Esophagus squamous epithelium (tissue), 5 donors: Measurements from ENCODE around the gene FXYD6. TPM values are rescaled to one million over a fixed set of nuclear protein-coding genes. Genes with fewer than 3 reads are reported as not detected.

Source experiments
- DNase-seq: peaks from one replicate; lab custom pipeline; 2025; lab: John Stamatoyannopoulos, UW
- H3K27ac ChIP-seq, 4 donors: fragments of 200-600 bp; sonication (generic); one replicate each; pipeline ENCODE4 v1.5.1; 2016 to 2019; ENCODE audit warnings: mild to moderate bottlenecking in 1 of 4
- H3K27me3 ChIP-seq, 4 donors: fragments of 200-600 bp; sonication (generic); 1 replicate in 3 of 4; 2 replicates in 1 of 4; pipeline versions ENCODE4 v1.5.1 to v1.6.0; 2017 to 2021; ENCODE audit warnings: antibody characterized with exemption in 1 of 4
- H3K36me3 ChIP-seq, 3 donors: fragments of 200-600 bp; sonication (generic); one replicate each; pipeline ENCODE4 v1.5.1; 2016 to 2019
- H3K4me1 ChIP-seq, 3 donors: fragments of 200-600 bp; sonication (generic); one replicate each; pipeline ENCODE4 v1.5.1; 2017 to 2019
- H3K4me3 ChIP-seq, 4 donors: fragments of 200-600 bp; sonication (generic); 1 replicate in 3 of 4; 2 replicates in 1 of 4; pipeline ENCODE4 v1.5.1; 2016 to 2019; ENCODE audit warnings: mild to moderate bottlenecking in 2 of 4, moderate library complexity in 1 of 4
- H3K9me3 ChIP-seq, 3 donors: fragments of 200-600 bp; sonication (generic); one replicate each; pipeline ENCODE4 v1.5.1; 2016 to 2019
- CTCF ChIP-seq, 6 experiments: fragments of 450-650 bp in 4 of 6; fragments of 200-600 bp in 2 of 6; sonication (generic) in 2 of 6; IDR thresholded peaks; one replicate each; pipeline ENCODE4 v1.5.1; 2016 to 2019; ENCODE audit warnings: antibody characterized with exemption in 6 of 6, mild to moderate bottlenecking in 4 of 6, moderate library complexity in 4 of 6
- POLR2A ChIP-seq, 4 donors: fragments of 450-650 bp; IDR thresholded peaks; one replicate each; pipeline ENCODE4 v1.6.1; 2017; ENCODE audit warnings: antibody characterized with exemption in 4 of 4, mild to moderate bottlenecking in 4 of 4, moderate library complexity in 3 of 4
- WGBS, 2 donors: methylation state at CpG; one replicate each; pipeline ENCODE4 v1.1.5; 2018; 5-methylcytosine and 5-hydroxymethylcytosine counted together
- intact Hi-C: fragments of 100-400 bp; cut with DNase I; formaldehyde crosslinking; loops from one replicate; pipeline ENCODE4 v1.15.0; 2022
- total RNA-seq, 4 donors: library from RNA; depleted of rRNA; stranded (reverse); fragments of >200 nt; gene quantifications; one replicate each; pipeline ENCODE4 v1.1.0, GENCODE V29; 2016
- donor health status: DM: yes; HTN: yes; CAD: no.

The FXYD6 gene
- total RNA-seq, 4 donors from 2014 or later = 0.61 to 27.7 (median 2.1) TPM

GRCh38 chr11:117859488-117860112, 16.9 kb downstream of the FXYD6 start:
- Histone ChIP-seq H3K27ac (no peak overlapping the region), H3K27me3 (peaks cover 0 to 7% (median 0%) of the 10 kb centered on the region in 4 donors), H3K4me1 (peaks cover 0 to 21% (median 3%) of the 10 kb centered on the region in 3 donors), H3K9me3 (no peaks in the 10 kb centered on the region), H3K4me3 (no peak overlapping the region), H3K36me3 (no peaks in the 10 kb centered on the region)
- intact Hi-C loops = no loop called here
- TF ChIP-seq CTCF (IDR thresholded peaks at IDR 0.05) = no peak
- TF ChIP-seq POLR2A (IDR thresholded peaks at IDR 0.05) = no peak
- WGBS, 2 donors = 80 to 82% methylated on average over 9 of the region's 9 CpGs
- DNase-seq = no peak

GRCh38 chr11:117859061-117859460, 17.4 kb downstream of the FXYD6 start:
- H3K4me1 ChIP-seq = peaks cover 0 to 21% (median 3%) of the 10 kb centered on the region in 3 donors
- no peaks in the 10 kb centered on the region for H3K36me3 ChIP-seq
- H3K4me3 ChIP-seq = no peak overlapping the region
- TF ChIP-seq POLR2A (IDR thresholded peaks at IDR 0.05) (no peak), CTCF (IDR thresholded peaks at IDR 0.05) (no peak)
- 68 to 90% methylated on average over 3 to 4 of the region's 10 CpGs for WGBS, 2 donors
- no peak overlapping the region for H3K27ac ChIP-seq
- intact Hi-C loops = no loop called here
- DNase-seq = no peak
- H3K27me3 ChIP-seq = peaks cover 0 to 7% (median 0%) of the 10 kb centered on the region in 4 donors
- no peaks in the 10 kb centered on the region for H3K9me3 ChIP-seq

- intact Hi-C loops = no loop called here
- peaks cover 0 to 19% (median 3%) of the 10 kb centered on the region in 3 donors for H3K4me1 ChIP-seq
Observed at GRCh38 chr11:117857734-117858414, 18.6 kb downstream of the FXYD6 start.

GRCh38 chr11:117855912-117856651, 20.4 kb downstream of the FXYD6 start:
- no peak for TF ChIP-seq CTCF (IDR thresholded peaks at IDR 0.05)
- TF ChIP-seq POLR2A (IDR thresholded peaks at IDR 0.05) = no peak
- peaks cover 0 to 5% (median 0%) of the 10 kb centered on the region in 3 donors for H3K9me3 ChIP-seq
- H3K4me3 ChIP-seq = no peak overlapping the region
- H3K27ac ChIP-seq = no peak overlapping the region
- DNase-seq = no peak
- peaks cover 0 to under 1% (median 0%) of the 10 kb centered on the region in 3 donors for H3K4me1 ChIP-seq
- intact Hi-C loops = no loop called here
- peaks cover 0 to 16% (median 0%) of the 10 kb centered on the region in 4 donors for H3K27me3 ChIP-seq
- no peaks in the 10 kb centered on the region for H3K36me3 ChIP-seq
- 88 to 93% methylated on average over 10 to 13 of the region's 13 CpGs for WGBS, 2 donors

More at GRCh38 chr11:117857734-117858414, 18.6 kb downstream of the FXYD6 start:
- TF ChIP-seq CTCF (IDR thresholded peaks at IDR 0.05) (no peak), POLR2A (IDR thresholded peaks at IDR 0.05) (no peak)
- H3K36me3 ChIP-seq = no peaks in the 10 kb centered on the region
- no peak for DNase-seq
- no peaks in the 10 kb centered on the region for H3K9me3 ChIP-seq
- peaks cover 0 to 16% (median 0%) of the 10 kb centered on the region in 4 donors for H3K27me3 ChIP-seq
- H3K4me3 ChIP-seq = no peak overlapping the region
- 58 to 74% methylated on average over 11 of the region's 11 CpGs for WGBS, 2 donors
- no peak overlapping the region for H3K27ac ChIP-seq
